HepG2 (cell line): ENCODE measurements around the gene BTBD3.

Experiments
- BHLHE40 ChIP-seq: IDR thresholded peaks from 2 replicates; pipeline ENCODE4 v1.6.1; 2011; ENCODE audit warnings: low read length, improper control_type of control experiment
- HCFC1 ChIP-seq: fragments of 150-350 bp; IDR thresholded peaks from 2 replicates; pipeline ENCODE4 v1.6.1; 2014; ENCODE audit warnings: low read depth, low read length
- NFYC ChIP-seq: IDR thresholded peaks from 2 replicates; pipeline ENCODE4 v1.6.1; 2016; ENCODE audit warnings: missing genetic modification reagents, missing compliant biosample characterization
- TP53 ChIP-seq: sonication (generic); formaldehyde crosslinking; conservative IDR thresholded peaks from 2 replicates; pipeline ENCODE4 v1.4.0; 2020; ENCODE audit warnings: missing genetic modification reagents
- ZBTB1 ChIP-seq: sonication (generic); formaldehyde crosslinking; IDR thresholded peaks from 2 replicates; pipeline ENCODE4 v1.4.0; 2020; ENCODE audit warnings: missing genetic modification reagents, borderline replicate concordance
- TF ChIP-seq, protein P1 (sequence below): sonication (generic); formaldehyde crosslinking; IDR thresholded peaks from 2 replicates; pipeline ENCODE4 v1.8.1; 2023; ENCODE audit warnings: mild to moderate bottlenecking, missing genetic modification reagents
- TF ChIP-seq, protein P2 (sequence below): IDR thresholded peaks from 2 replicates; pipeline ENCODE4 v1.6.1; 2016
- TF ChIP-seq, protein P3 (sequence below): fragments of 450-650 bp; IDR thresholded peaks from 2 replicates; pipeline ENCODE4 v1.6.1; 2016
- TF ChIP-seq, protein P4 (sequence below): sonication (generic); formaldehyde crosslinking; conservative IDR thresholded peaks from 2 replicates; pipeline ENCODE4 v1.5.0; 2020; ENCODE audit warnings: missing genetic modification reagents

DNA sequence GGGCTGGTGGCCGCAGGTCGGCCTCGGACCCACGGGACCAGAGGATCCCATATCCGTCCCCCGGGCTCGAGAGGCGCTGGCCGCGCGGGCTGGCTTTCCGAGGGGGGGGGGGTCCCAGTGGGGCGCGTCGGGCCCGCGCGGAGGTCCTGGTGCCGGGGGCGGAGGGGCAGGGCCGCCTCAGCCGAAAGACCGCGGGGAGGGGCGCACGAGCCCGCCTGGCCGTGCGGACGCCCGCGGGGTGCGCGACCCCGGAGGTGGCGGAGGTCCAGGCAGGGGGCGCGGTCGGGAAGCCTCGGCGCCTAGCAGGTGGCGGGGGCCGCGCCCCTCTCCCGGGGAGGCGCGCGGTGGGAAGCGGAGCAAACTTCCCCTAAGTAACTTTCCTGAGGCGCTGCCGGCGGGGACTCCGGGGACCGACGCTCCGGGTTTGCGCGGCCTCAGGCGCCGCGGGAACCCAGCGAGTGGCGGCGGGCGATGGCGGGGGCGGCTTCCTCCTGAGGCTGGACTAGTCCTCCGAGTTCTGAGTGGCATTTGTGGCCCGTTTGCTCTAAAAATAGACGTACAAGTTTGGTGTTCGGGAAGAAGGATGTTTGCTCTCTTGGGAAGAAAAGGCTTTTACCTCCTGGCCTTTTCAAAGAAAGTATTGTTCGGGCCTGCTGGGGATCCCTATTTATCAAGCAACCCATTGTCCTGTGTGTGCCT lies 26.5 kb upstream of the BTBD3 start:
- TF ChIP-seq BHLHE40 (no peak), HCFC1 (no peak), TP53 (CRISPR knock-in tag) (no peak), ZBTB1 (CRISPR knock-in tag) (no peak), NFYC (no peak)
- TF ChIP-seq, protein P1, sequence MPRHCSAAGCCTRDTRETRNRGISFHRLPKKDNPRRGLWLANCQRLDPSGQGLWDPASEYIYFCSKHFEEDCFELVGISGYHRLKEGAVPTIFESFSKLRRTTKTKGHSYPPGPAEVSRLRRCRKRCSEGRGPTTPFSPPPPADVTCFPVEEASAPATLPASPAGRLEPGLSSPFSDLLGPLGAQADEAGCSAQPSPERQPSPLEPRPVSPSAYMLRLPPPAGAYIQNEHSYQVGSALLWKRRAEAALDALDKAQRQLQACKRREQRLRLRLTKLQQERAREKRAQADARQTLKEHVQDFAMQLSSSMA (CRISPR knock-in tag), result no peak
- TF ChIP-seq, protein P2, sequence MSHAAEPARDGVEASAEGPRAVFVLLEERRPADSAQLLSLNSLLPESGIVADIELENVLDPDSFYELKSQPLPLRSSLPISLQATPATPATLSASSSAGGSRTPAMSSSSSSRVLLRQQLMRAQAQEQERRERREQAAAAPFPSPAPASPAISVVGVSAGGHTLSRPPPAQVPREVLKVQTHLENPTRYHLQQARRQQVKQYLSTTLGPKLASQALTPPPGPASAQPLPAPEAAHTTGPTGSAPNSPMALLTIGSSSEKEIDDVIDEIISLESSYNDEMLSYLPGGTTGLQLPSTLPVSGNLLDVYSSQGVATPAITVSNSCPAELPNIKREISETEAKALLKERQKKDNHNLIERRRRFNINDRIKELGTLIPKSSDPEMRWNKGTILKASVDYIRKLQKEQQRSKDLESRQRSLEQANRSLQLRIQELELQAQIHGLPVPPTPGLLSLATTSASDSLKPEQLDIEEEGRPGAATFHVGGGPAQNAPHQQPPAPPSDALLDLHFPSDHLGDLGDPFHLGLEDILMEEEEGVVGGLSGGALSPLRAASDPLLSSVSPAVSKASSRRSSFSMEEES (CRISPR knock-in tag), result no peak
- TF ChIP-seq, protein P3, sequence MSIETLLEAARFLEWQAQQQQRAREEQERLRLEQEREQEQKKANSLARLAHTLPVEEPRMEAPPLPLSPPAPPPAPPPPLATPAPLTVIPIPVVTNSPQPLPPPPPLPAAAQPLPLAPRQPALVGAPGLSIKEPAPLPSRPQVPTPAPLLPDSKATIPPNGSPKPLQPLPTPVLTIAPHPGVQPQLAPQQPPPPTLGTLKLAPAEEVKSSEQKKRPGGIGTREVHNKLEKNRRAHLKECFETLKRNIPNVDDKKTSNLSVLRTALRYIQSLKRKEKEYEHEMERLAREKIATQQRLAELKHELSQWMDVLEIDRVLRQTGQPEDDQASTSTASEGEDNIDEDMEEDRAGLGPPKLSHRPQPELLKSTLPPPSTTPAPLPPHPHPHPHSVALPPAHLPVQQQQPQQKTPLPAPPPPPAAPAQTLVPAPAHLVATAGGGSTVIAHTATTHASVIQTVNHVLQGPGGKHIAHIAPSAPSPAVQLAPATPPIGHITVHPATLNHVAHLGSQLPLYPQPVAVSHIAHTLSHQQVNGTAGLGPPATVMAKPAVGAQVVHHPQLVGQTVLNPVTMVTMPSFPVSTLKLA, result no peak
- TF ChIP-seq, protein P4, sequence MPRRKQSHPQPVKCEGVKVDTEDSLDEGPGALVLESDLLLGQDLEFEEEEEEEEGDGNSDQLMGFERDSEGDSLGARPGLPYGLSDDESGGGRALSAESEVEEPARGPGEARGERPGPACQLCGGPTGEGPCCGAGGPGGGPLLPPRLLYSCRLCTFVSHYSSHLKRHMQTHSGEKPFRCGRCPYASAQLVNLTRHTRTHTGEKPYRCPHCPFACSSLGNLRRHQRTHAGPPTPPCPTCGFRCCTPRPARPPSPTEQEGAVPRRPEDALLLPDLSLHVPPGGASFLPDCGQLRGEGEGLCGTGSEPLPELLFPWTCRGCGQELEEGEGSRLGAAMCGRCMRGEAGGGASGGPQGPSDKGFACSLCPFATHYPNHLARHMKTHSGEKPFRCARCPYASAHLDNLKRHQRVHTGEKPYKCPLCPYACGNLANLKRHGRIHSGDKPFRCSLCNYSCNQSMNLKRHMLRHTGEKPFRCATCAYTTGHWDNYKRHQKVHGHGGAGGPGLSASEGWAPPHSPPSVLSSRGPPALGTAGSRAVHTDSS, result no peak
